Prostate gland (tissue), 2 donors: ENCODE data around the gene TSHZ2.

Experiments
- POLR2A ChIP-seq: fragments of 450-650 bp; IDR thresholded peaks from one replicate; pipeline ENCODE4 v1.6.1; 2016; ENCODE audit warnings: antibody characterized with exemption, mild to moderate bottlenecking
- TF ChIP-seq, protein P1 (sequence below), 4 experiments: fragments of 200-600 bp in 2 of 4; fragments of 450-650 bp in 2 of 4; sonication (generic) in 2 of 4; IDR thresholded peaks; 1 replicate in 3 of 4; 2 replicates in 1 of 4; pipeline ENCODE4 v1.5.1; 2016 to 2019; ENCODE audit warnings: antibody characterized with exemption in 4 of 4, mild to moderate bottlenecking in 2 of 4, moderate library complexity in 2 of 4

DNA sequence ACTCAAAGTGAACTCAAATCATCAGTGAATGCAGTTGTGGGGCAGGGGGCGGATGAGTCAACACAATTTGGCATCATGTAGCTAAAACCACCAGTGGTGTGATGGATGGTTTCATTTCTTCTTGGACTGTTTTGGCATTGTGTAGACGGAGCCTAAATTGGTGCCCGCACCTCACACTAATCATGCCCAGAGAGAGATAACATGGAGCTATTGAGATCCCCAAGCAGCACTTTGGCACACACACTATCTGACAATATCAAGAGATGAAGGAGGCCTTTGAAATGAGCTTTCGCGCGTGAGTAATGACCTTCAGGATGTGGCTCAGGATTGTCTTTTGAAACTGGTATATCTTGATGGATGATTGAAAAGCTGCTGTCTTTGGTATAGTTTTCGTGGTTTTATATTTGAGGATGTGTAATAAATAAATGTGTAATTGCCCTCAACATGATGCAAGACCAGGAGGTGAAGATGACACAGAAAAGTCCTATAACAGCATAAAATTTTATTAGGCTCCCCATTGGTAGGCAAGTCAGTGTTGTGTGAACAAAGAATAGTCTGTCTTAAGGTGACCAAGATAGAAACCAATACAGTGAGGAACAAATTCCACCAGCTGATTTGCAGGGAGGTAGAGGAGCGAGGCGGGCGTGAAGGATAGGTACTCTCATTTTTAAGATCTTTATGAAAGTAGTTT, 174.2 kb downstream of the TSHZ2 start:
- TF ChIP-seq POLR2A: no peak
- TF ChIP-seq, protein P1, sequence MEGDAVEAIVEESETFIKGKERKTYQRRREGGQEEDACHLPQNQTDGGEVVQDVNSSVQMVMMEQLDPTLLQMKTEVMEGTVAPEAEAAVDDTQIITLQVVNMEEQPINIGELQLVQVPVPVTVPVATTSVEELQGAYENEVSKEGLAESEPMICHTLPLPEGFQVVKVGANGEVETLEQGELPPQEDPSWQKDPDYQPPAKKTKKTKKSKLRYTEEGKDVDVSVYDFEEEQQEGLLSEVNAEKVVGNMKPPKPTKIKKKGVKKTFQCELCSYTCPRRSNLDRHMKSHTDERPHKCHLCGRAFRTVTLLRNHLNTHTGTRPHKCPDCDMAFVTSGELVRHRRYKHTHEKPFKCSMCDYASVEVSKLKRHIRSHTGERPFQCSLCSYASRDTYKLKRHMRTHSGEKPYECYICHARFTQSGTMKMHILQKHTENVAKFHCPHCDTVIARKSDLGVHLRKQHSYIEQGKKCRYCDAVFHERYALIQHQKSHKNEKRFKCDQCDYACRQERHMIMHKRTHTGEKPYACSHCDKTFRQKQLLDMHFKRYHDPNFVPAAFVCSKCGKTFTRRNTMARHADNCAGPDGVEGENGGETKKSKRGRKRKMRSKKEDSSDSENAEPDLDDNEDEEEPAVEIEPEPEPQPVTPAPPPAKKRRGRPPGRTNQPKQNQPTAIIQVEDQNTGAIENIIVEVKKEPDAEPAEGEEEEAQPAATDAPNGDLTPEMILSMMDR (IDR thresholded peaks at IDR 0.05): no peak
